Karpas-422 (cell line): Measurements from ENCODE around the gene KL. TPM values are rescaled to one million over a fixed set of nuclear protein-coding genes. Genes with fewer than 3 reads are reported as not detected.

Experiments used
- DNase-seq: peaks from one replicate; pipeline ENCODE4 v3.0.0-alpha.2; 2015
- H2AFZ ChIP-seq: fragments of 200-600 bp; sonication (generic); 2 replicates; pipeline ENCODE4 v1.6.1; 2014; ENCODE audit warnings: antibody characterized with exemption, low read length, mixed read lengths
- H3K27ac ChIP-seq: fragments of 200-600 bp; sonication (generic); 2 replicates; pipeline ENCODE4 v1.5.1; 2014; ENCODE audit warnings: mild to moderate bottlenecking, low read length, moderate library complexity
- H3K27me3 ChIP-seq: fragments of 200-600 bp; sonication (generic); 2 replicates; pipeline ENCODE4 v1.6.1; 2014; ENCODE audit warnings: low read length, mixed read lengths
- H3K36me3 ChIP-seq: fragments of 200-600 bp; sonication (generic); 2 replicates; pipeline ENCODE4 v1.6.1; 2014; ENCODE audit warnings: low read length, mixed read lengths; ENCODE audit not compliant: insufficient read depth
- H3K4me1 ChIP-seq: fragments of 200-600 bp; sonication (generic); 2 replicates; pipeline ENCODE4 v1.6.1; 2014; ENCODE audit warnings: mild to moderate bottlenecking, low read length, mixed read lengths
- H3K4me2 ChIP-seq: fragments of 200-600 bp; sonication (generic); 2 replicates; pipeline ENCODE4 v1.6.1; 2014; ENCODE audit warnings: low read length, low read depth, mild to moderate bottlenecking; ENCODE audit not compliant: poor library complexity, severe bottlenecking
- H3K4me3 ChIP-seq: fragments of 200-600 bp; sonication (generic); 2 replicates; pipeline ENCODE4 v1.5.1; 2014; ENCODE audit warnings: mild to moderate bottlenecking, antibody characterized with exemption, low read length, mixed read lengths
- H3K79me2 ChIP-seq: fragments of 200-600 bp; sonication (generic); 2 replicates; pipeline ENCODE4 v1.6.1; 2014; ENCODE audit warnings: mild to moderate bottlenecking, low read length, mixed read lengths
- H3K9ac ChIP-seq: fragments of 200-600 bp; sonication (generic); 2 replicates; pipeline ENCODE4 v1.6.0; 2014; ENCODE audit warnings: low read length
- H3K9me2 ChIP-seq: fragments of 200-600 bp; sonication (generic), shearing (Covaris generic); replicated peaks from 2 replicates; pipeline ENCODE4 v1.6.0; 2014; ENCODE audit warnings: mild to moderate bottlenecking, low read length, moderate library complexity; ENCODE audit not compliant: insufficient read depth
- H3K9me3 ChIP-seq: fragments of 300-700, 200-600 bp; sonication (generic); 2 replicates; pipeline ENCODE4 v1.6.1; 2014; ENCODE audit warnings: low read length, mixed read lengths
- H4K20me1 ChIP-seq: fragments of 200-600 bp; sonication (generic); 2 replicates; pipeline ENCODE4 v1.6.1; 2014; ENCODE audit warnings: mild to moderate bottlenecking, antibody characterized with exemption, low read length, low read depth; ENCODE audit not compliant: insufficient read depth
- total RNA-seq: library from RNA; depleted of rRNA; stranded (reverse); fragments of >200 nt; shearing (Covaris generic); gene quantifications from 2 replicates; pipeline ENCODE4 v1.2.3, GENCODE V29; 2014; ENCODE audit warnings: low replicate concordance

Gene KL
- total RNA-seq, 1 experiment from 2014 or later, result not detected

- H2AFZ ChIP-seq, result no peak overlapping the region
- H4K20me1 ChIP-seq, result no peaks in the 10 kb centered on the region
- no peaks in the 10 kb centered on the region for H3K4me1 ChIP-seq
- H3K9ac ChIP-seq, result no peak overlapping the region
- H3K27ac ChIP-seq, result no peak overlapping the region
- no peaks in the 10 kb centered on the region for H3K36me3 ChIP-seq
- no peak overlapping the region for H3K4me2 ChIP-seq
- DNase-seq, result no peak
- no peaks in the 10 kb centered on the region for H3K27me3 ChIP-seq
- no peak overlapping the region for H3K4me3 ChIP-seq
- no peaks in the 10 kb centered on the region for H3K79me2 ChIP-seq
- no peaks in the 10 kb centered on the region for H3K9me2 ChIP-seq
- H3K9me3 ChIP-seq, result no peaks in the 10 kb centered on the region
These were observed 6.8 kb downstream of the KL start for GRCh38 chr13:33022986-33023385.

- no peak overlapping the region for H3K27ac ChIP-seq
- no peaks in the 10 kb centered on the region for H4K20me1 ChIP-seq
- no peaks in the 10 kb centered on the region for H3K79me2 ChIP-seq
- H3K9me3 ChIP-seq, result no peaks in the 10 kb centered on the region
- H3K27me3 ChIP-seq, result no peaks in the 10 kb centered on the region
- no peaks in the 10 kb centered on the region; the same call in 1 of the 2 replicates for H3K9me2 ChIP-seq
- no peak overlapping the region for H3K4me2 ChIP-seq
- H2AFZ ChIP-seq, result no peak overlapping the region
- no peak overlapping the region for H3K4me3 ChIP-seq
- no peaks in the 10 kb centered on the region for H3K36me3 ChIP-seq
- H3K4me1 ChIP-seq, result no peaks in the 10 kb centered on the region
- no peak for DNase-seq
- no peak overlapping the region for H3K9ac ChIP-seq
These were observed 9.1 kb downstream of the KL start for GRCh38 chr13:33025220-33025744.

- no peak overlapping the region for H3K4me2 ChIP-seq
- DNase-seq, result no peak
These were observed 10.4 kb downstream of the KL start for GRCh38 chr13:33026489-33027152.

GRCh38 chr13:33028620-33029019 is 12.4 kb downstream of the KL start:
- Histone ChIP-seq H4K20me1 (no peaks in the 10 kb centered on the region), H2AFZ (no peak overlapping the region), H3K79me2 (no peaks in the 10 kb centered on the region), H3K36me3 (no peaks in the 10 kb centered on the region), H3K4me3 (no peak overlapping the region), H3K9me2 (no peaks in the 10 kb centered on the region; the same call in 1 of the 2 replicates), H3K27me3 (no peaks in the 10 kb centered on the region), H3K4me2 (no peak overlapping the region), H3K4me1 (peaks cover 3% of the 10 kb centered on the region; the same call in 1 of the 2 replicates), H3K9ac (no peak overlapping the region), H3K27ac (no peak overlapping the region), H3K9me3 (no peaks in the 10 kb centered on the region)
- DNase-seq, result no peak

More at GRCh38 chr13:33026489-33027152, 10.4 kb downstream of the KL start:
- Histone ChIP-seq H3K79me2 (no peaks in the 10 kb centered on the region), H3K9me2 (no peaks in the 10 kb centered on the region; the same call in 1 of the 2 replicates), H3K4me1 (no peaks in the 10 kb centered on the region), H3K36me3 (no peaks in the 10 kb centered on the region), H3K9ac (no peak overlapping the region), H3K4me3 (no peak overlapping the region), H3K27ac (no peak overlapping the region), H2AFZ (no peak overlapping the region), H3K9me3 (no peaks in the 10 kb centered on the region), H4K20me1 (no peaks in the 10 kb centered on the region), H3K27me3 (no peaks in the 10 kb centered on the region)

DNA sequence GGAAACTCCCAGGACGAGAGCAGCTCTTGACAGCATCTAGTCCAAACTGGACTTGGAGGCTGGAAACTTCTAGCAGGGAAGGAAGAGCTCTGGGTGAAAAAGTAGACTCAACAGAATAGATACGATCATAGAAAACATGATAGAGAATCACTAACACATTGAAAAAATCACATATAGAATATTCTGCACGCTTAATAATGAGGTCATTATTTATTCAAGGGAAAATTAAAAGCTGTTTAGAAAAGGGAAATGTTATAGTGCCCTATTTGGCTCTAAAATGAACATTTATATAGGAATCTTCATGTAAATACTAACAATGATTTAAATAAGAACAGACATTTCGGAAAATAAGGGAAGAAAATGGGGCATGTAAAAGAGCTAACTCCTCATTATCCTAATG is 15.1 kb downstream of the KL start:
- Histone ChIP-seq H3K9me3 (no peaks in the 10 kb centered on the region), H4K20me1 (no peaks in the 10 kb centered on the region), H3K27me3 (no peaks in the 10 kb centered on the region), H2AFZ (no peak overlapping the region), H3K4me2 (no peak overlapping the region), H3K36me3 (no peaks in the 10 kb centered on the region), H3K27ac (no peak overlapping the region), H3K4me3 (no peak overlapping the region), H3K4me1 (peaks cover 3% of the 10 kb centered on the region; the same call in 1 of the 2 replicates), H3K9ac (no peak overlapping the region), H3K9me2 (no peaks in the 10 kb centered on the region; the same call in 1 of the 2 replicates), H3K79me2 (no peaks in the 10 kb centered on the region)
- no peak for DNase-seq

- H2AFZ ChIP-seq, result no peak overlapping the region
- no peak overlapping the region for H3K4me3 ChIP-seq
- no peak for DNase-seq
- no peak overlapping the region for H3K9ac ChIP-seq
- no peaks in the 10 kb centered on the region for H3K36me3 ChIP-seq
- peaks cover 3% of the 10 kb centered on the region; the same call in 1 of the 2 replicates for H3K4me1 ChIP-seq
- H3K9me2 ChIP-seq, result no peaks in the 10 kb centered on the region; the same call in 1 of the 2 replicates
- no peak overlapping the region for H3K27ac ChIP-seq
- no peaks in the 10 kb centered on the region for H3K9me3 ChIP-seq
- H3K4me2 ChIP-seq, result no peak overlapping the region
- H3K79me2 ChIP-seq, result no peaks in the 10 kb centered on the region
- H3K27me3 ChIP-seq, result no peaks in the 10 kb centered on the region
- H4K20me1 ChIP-seq, result no peaks in the 10 kb centered on the region
These were observed 15.9 kb downstream of the KL start for GRCh38 chr13:33032037-33032625.

- peaks cover 3% of the 10 kb centered on the region; the same call in 1 of the 2 replicates for H3K4me1 ChIP-seq
- no peaks in the 10 kb centered on the region for H3K9me3 ChIP-seq
- no peak overlapping the region for H2AFZ ChIP-seq
- peak overlapping the region; percentile 19 for H3K4me2 ChIP-seq
- H3K79me2 ChIP-seq, result no peaks in the 10 kb centered on the region
- H3K36me3 ChIP-seq, result no peaks in the 10 kb centered on the region
- no peak for DNase-seq
- no peaks in the 10 kb centered on the region for H4K20me1 ChIP-seq
- H3K27me3 ChIP-seq, result no peaks in the 10 kb centered on the region
- H3K9ac ChIP-seq, result no peak overlapping the region
- H3K9me2 ChIP-seq, result no peaks in the 10 kb centered on the region; the same call in 1 of the 2 replicates
- no peak overlapping the region for H3K27ac ChIP-seq
- no peak overlapping the region for H3K4me3 ChIP-seq
These were observed 17.0 kb downstream of the KL start for GRCh38 chr13:33033051-33033812.

- no peak overlapping the region for H3K27ac ChIP-seq
These were observed 17.8 kb downstream of the KL start for GRCh38 chr13:33033986-33034385.

More at GRCh38 chr13:33033986-33034385, 17.8 kb downstream of the KL start:
- no peak overlapping the region for H2AFZ ChIP-seq
- H3K79me2 ChIP-seq, result no peaks in the 10 kb centered on the region
- no peaks in the 10 kb centered on the region for H4K20me1 ChIP-seq
- no peak overlapping the region for H3K9ac ChIP-seq
- H3K27me3 ChIP-seq, result no peaks in the 10 kb centered on the region
- no peaks in the 10 kb centered on the region; the same call in 1 of the 2 replicates for H3K9me2 ChIP-seq
- peaks cover 3% of the 10 kb centered on the region; the same call in 1 of the 2 replicates for H3K4me1 ChIP-seq
- no peaks in the 10 kb centered on the region for H3K9me3 ChIP-seq
- H3K36me3 ChIP-seq, result no peaks in the 10 kb centered on the region
- no peak overlapping the region for H3K4me3 ChIP-seq
- DNase-seq, result no peak
- no peak overlapping the region for H3K4me2 ChIP-seq
